ENCODE measurements around the gene SYNRG.
"Not testable (repeated sequence)": the region's sequence is repeated elsewhere in the genome, so short reads cannot be mapped to it uniquely, and the experiment has no call there.

The SYNRG gene

GRCh38 chr17:37541880-37542660, 67.1 kb downstream of the SYNRG start:
- DNase-seq = no peak

GRCh38 chr17:37538981-37539659, 70.1 kb downstream of the SYNRG start:
- no peak for DNase-seq

- DNase-seq = no peak
Measured at GRCh38 chr17:37535906-37536305, 73.3 kb downstream of the SYNRG start.

- DNase-seq = no peak
Measured at GRCh38 chr17:37532756-37533155, 76.5 kb downstream of the SYNRG start.

GRCh38 chr17:37530420-37530819, 78.8 kb downstream of the SYNRG start:
- DNase-seq = no peak

- peak in 3 of 58 donors; percentile 10 to 48 (median 20) for DNase-seq
Measured at GRCh38 chr17:37527249-37527851, 81.9 kb downstream of the SYNRG start.

GRCh38 chr17:37523715-37524219, 85.5 kb downstream of the SYNRG start:
- no peak for DNase-seq

- DNase-seq = no peak
Measured at GRCh38 chr17:37521821-37522220, 87.4 kb downstream of the SYNRG start.

- no peak for DNase-seq
Measured at GRCh38 chr17:37520174-37520573, 89.0 kb downstream of the SYNRG start.

GRCh38 chr17:37519251-37519985, 89.8 kb downstream of the SYNRG start:
- DNase-seq = no peak

- DNase-seq = peak in 2 of 58 donors; percentile 6 to 8
Measured at GRCh38 chr17:37518826-37519225, 90.4 kb downstream of the SYNRG start.

- DNase-seq = no peak
Measured at GRCh38 chr17:37517881-37518280, 91.3 kb downstream of the SYNRG start.

- DNase-seq = no peak
Measured at GRCh38 chr17:37516127-37516571, 93.1 kb downstream of the SYNRG start.

- no peak for DNase-seq
Measured at GRCh38 chr17:37513711-37514110, 95.5 kb downstream of the SYNRG start.

- DNase-seq = peak in 1 of 58 donors; percentile 13
Measured at GRCh38 chr17:37512442-37513068, 96.7 kb downstream of the SYNRG start.

- DNase-seq = not testable (repeated sequence)
Measured at GRCh38 chr17:37511642-37512041, 97.6 kb downstream of the SYNRG start.

GRCh38 chr17:37510056-37510455, 99.2 kb downstream of the SYNRG start:
- no peak for DNase-seq

GRCh38 chr17:37507111-37507510, 102.1 kb downstream of the SYNRG start:
- DNase-seq = peak in 14 of 58 donors; percentile 13 to 63 (median 40)

- peak in 30 of 58 donors; percentile 10 to 78 (median 32) for DNase-seq
Measured at GRCh38 chr17:37506678-37507077, 102.5 kb downstream of the SYNRG start.

- DNase-seq = no peak
Measured at GRCh38 chr17:37505333-37505732, 103.9 kb downstream of the SYNRG start.

GRCh38 chr17:37503148-37503547, 106.1 kb downstream of the SYNRG start:
- DNase-seq = no peak
